GM20431 (cell line): ENCODE results near the gene MOB1B.
"Not testable (repeated sequence)": the region's sequence is repeated elsewhere in the genome, so short reads cannot be mapped to it uniquely, and the experiment has no call there.

Source experiments
- in situ Hi-C: fragments of 300-500 bp; cut with MseI, MboI; formaldehyde crosslinking; loops from one replicate; pipeline ENCODE4 v1.15.0; 2020; ENCODE audit warnings: low sequenced_read_pairs; ENCODE audit not compliant: unreplicated experiment

The MOB1B gene

DNA sequence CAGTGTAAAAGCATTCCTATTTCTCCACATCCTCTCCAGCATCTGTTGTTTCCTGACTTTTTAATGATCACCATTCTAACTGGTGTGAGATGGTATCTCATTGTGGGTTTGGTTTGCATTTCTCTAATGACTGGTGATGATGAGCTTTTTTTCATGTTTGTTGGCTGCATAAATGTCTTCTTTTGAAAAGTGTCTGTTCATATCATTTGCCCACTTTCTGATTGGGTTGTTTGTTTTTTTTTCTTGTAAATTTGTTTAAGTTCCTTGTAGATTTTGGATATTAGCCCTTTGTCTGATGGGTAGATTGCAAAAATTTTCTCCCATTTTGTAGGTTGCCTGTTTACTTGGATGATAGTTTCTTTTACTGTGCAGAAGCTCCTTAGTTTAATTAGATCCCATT is 97.5 kb downstream of the MOB1B start:
- in situ Hi-C loops: not testable (repeated sequence)

DNA sequence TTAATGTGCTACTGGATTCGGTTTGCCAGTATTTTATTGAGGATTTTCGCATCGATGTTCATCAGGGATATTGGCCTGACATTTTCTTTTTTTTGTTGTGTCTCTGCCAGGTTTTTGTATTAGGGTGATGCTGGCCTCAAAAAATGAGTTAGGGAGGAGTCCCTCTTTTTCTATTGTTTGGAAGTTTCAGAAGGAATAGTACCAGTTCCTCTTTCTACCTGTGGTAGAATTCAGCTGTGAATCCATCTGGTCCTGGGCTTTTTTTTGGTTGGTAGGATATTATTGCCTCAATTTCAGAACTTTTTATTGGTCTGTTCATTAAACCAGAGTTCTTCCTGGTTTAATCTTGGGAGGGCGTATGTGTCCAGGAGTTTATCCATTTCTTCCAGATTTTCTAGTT is 99.2 kb downstream of the MOB1B start:
- in situ Hi-C loops: not testable (repeated sequence)

DNA sequence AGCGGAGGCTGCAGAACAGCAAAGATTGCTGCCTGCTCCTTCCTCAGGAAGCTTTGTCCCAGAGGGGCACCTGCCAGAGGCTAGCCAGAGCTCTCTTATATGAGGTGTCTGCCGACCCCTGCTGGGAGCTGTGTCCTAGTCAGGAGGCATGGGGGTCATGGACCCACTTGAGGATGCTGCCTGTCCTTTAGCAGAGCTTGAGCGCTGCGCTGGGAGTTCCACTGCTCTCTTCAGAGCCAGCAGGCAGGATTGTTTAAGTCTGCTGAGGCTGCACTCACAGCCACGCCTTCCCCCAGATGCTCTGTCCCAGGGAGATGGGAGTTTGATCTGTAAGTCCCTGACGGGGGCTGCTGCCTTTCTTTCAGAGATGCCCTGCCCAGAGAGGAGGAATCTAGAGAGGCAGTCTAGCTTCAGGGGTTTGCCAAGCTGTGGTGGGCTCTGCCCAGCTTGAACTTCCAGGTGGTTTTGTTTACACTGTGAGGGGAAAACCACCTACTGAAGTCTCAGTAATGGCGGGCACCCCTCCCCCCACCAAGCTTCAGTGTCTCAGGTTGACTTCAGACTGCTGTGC is 102.2 kb downstream of the MOB1B start:
- in situ Hi-C loops: no loop called here

DNA sequence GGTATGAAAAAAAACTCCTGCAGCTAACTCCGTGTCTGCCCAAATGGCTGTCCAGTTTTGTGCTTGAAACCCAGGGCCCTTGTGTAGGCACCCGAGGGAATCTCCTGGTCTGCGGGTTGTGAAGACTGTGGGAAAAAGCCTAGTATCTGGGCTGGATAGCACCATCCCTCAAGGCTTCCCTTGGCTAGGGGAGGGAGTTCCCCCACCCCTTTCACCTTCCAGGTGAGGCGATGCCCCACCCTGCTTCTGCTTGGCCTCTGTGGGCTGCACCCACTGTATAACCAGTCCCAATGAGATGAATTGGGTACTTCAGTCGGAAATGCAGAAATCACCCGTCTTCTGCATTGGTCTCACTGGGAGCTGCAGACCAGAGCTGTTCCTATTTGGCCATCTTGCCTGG is 102.9 kb downstream of the MOB1B start:
- in situ Hi-C loops: not testable (repeated sequence)

DNA sequence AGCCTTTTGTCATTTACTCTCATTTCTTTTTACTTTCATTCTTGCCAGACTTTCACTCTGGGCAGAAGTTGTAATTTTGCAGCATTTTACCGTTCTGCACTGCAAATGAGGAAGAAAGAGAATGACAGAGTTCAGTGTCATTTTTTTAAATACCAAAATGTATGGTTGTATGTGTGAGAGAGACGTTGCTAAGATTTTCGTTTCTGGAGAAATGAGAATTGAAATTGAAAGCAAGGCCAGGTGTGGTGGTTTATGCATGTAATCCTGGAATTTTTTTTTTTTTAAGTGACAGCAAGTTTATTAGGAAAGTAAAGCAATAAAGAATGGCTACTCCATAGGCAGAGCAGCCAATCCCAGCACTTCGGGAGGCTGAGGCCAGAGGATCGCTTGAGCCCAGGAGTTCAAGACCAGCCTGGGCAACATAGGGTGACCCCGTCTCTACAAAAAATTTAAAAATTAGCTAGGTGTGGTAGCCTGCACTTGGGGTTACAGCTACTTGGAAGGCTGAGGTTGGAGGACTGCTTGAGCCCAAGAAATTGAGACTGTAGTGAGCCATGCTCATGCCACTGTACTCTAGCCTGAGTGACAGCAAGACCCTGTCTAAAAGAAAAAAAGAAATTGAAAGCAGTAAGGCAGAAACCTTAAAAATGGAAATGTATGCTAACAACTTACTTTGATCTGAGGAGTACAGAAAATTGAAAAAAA is 104.2 kb downstream of the MOB1B start:
- in situ Hi-C loops: no loop called here

DNA sequence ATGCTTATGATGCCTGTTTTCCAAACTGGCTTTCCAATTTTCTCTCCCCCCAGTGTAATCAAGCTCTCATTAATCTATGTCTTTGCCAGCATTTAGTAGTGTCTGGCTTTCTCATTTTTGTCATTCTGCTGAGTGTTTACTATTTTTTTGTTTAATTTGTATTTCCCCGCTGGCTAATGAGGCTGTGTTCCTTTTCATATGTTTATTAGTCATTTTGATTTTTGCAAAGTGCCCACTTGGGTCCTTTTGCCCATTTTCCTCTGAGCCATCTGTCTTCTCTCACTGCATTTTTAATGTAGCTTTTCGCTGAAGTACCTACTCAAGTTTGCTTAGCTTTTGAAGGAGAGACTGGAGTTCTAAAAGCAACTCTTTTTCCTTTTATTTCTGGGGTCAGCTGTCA is 106.0 kb downstream of the MOB1B start:
- in situ Hi-C loops: no loop called here

DNA sequence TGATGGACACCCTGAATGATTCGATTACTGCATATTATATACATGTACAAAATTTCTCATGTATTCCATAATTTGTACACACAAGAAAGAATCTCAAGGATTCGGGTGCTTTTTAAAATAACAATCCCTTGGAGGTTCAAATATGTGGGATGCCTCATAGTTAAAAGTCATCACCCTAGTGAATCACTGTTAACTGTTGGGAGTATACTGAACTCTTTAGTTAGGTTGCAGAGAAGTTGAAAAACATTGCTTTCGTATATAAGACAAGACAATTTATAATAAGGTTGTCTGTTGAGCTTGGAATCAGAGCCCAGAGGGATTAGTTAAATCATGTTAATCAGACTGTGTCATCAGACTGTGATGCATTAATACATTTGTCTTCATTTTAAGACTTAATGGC is 106.9 kb downstream of the MOB1B start:
- in situ Hi-C loops: no loop called here

DNA sequence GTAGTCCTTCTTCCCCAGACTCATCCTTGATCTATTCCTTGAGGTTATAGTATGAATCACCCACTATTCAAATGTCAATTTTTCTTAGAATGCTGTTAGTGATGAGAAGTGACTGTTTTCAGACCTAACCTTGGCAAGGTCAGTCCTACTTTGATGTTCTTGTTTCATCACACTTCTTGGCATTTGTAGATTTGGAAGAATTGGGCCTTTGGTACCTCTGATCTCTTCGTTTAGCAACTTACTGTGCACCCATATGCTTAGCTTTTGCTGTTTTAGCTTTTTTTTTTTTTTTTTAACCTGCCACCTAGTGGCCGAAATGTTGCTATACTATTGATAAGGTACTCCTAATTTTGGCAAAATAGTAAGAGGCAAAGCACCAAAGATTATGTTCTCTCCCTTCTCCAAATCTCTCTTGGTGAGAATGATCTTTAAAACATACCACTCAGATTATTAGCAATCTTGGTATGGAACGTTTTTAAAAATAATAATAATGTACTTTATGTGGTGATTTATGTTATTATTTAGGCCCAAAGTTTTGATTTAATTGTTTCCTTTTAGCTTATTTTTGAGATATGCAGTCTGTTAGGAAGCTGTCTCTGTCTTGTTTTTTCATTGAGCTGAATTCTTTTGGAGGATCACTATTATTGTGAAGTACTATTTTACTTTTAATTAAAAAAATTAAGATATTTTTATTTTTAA is 107.9 kb downstream of the MOB1B start:
- in situ Hi-C loops: no loop called here

DNA sequence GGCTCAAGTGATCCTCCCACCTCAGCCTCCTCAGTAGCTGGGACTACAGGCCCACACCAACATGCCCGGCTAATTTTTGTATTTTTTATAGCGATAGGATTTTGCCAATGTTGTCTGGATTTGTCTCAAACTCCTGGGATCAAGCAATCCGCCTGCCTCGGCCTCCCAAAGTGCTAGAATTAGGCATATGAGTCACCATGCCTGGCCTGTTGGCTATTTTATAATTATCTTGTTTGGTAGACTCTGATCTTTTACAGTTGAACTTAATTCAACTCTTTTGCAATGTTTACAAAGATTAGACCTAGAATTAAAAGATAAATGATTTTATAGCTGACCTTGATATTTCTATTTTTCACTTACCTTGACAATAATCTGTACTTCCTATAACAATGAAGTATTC is 109.3 kb downstream of the MOB1B start:
- in situ Hi-C loops: no loop called here

DNA sequence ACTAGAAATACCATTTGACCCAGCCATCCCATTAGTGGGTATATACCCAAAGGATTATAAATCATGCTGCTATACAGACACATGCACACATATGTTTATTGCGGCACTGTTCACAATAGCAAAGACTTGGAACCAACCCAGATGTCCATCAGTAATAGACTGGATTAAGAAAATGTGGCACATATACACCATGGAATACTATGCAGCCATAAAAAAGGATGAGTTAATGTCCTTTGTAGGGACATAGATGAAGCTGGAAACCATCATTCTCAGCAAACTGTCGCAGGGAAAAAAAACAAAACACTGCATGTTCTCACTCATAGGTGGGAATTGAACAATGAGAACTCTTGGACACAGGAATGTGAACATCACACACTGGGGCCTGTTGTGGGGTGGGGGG is 115.2 kb downstream of the MOB1B start:
- in situ Hi-C loops: not testable (repeated sequence)

DNA sequence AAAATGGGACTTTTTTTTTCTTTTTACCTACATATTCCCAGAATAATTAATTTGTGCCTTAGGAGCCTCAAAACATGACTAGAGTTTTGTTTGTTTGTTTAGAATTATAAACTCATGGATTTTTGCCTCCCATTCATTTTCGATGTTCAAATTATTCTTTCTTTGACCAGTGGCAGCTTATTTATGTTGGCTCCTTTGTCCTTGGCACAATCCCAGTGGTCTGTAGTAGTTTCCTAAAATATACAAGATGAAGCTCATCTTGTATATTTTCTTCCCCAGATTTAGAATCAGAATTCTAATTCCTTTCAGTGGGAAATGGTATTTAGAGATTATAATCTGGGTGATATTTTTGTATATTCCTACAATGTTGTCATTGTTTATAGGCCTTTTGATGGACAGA is 118.4 kb downstream of the MOB1B start:
- in situ Hi-C loops: no loop called here

DNA sequence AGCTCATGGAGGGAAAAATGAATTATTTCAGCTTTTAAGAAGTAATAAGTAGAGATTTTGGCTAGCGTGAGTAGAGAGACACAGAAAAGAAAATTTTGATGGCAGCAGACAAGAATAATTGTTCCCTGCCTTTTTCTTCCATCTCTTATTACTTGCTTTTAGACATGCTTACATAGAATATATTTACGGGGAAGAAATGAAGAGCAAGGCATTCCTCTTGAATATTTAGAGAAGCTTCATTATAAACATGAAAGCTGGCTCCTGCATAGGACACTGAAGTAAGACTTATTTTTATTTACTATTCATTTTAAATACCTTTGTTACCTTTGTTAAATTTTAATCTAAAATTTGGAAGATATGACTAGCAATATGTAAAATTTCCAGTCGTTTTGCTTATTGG is 123.5 kb downstream of the MOB1B start:
- in situ Hi-C loops: no loop called here

DNA sequence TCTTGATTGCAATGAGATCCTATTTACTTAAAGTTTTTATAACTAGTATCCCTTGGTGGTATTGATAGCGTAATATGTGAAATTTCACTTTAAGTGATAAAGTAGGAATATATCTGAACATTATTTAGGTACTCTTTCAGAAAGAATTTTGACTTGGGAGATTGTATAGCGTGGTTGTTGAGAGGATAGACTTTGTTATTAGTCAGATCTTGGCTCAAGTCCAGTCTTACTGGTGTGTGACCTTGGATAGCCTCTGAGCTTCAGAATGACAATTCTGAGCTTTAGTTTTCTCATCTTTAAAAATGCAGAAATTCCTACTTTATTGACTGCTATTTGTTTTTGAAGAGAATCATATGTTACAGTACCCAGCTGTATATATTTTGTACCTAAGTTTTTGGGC is 123.9 kb downstream of the MOB1B start:
- in situ Hi-C loops: no loop called here

DNA sequence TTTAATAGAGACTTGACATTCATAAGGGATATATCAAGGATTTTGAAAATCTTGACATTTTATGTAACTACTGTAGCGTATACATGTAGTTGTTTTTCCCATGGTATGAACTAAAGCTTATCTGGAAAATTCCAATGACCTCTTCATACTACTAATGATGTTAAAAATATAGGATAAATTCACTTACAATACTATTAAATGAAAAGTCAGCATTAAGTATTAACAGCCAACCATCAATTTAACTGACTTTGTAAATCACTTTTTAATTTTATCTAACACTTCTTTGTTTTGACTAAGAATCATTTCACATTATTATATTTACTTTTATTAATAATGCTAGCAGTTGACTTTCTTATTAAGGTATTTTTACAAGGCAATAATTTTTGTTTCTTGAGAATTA is 125.4 kb downstream of the MOB1B start:
- in situ Hi-C loops: no loop called here

DNA sequence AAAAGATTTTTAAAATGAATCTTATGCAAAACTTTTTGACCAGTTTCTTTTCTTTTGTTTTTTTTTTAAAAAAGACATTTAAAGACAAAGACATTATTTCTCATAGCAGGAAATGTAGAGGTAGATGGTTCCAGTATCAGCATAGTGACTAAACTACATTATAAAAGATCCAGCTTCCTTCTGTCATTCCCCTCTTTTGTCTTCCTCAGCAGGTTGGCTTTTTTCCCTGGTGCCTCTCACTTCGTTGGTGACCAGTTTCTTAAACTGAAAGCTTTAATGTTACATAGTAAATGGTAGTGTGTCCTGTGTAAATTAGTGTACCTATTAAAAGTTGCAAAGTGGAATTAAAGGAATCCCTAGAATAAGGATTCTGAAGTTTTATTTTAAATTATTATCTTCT is 127.3 kb downstream of the MOB1B start:
- in situ Hi-C loops: no loop called here

DNA sequence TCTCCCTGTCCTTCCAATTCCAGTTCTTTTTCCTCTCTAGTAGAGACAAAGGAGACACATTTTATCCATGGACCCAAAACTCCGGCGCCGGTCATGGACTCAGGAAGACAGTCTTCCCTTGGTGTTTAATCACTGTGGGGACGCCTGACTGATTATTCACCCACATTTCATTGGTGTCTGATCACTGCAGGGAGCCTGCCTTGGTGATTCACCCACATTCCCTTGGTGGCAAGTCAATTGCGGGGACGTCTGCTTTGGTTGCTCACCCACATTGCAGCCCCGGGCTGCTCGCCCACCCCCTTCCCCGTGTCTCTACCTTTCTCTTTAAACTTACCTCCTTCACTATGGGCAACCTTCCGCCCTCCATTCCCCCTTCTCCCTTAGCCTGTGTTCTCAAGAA is 129.9 kb downstream of the MOB1B start:
- in situ Hi-C loops: not testable (repeated sequence)
